Measurements from ENCODE around the gene CUX1.
"Not testable (repeated sequence)": the region's sequence is repeated elsewhere in the genome, so short reads cannot be mapped to it uniquely, and the experiment has no call there.

CUX1 gene

DNA sequence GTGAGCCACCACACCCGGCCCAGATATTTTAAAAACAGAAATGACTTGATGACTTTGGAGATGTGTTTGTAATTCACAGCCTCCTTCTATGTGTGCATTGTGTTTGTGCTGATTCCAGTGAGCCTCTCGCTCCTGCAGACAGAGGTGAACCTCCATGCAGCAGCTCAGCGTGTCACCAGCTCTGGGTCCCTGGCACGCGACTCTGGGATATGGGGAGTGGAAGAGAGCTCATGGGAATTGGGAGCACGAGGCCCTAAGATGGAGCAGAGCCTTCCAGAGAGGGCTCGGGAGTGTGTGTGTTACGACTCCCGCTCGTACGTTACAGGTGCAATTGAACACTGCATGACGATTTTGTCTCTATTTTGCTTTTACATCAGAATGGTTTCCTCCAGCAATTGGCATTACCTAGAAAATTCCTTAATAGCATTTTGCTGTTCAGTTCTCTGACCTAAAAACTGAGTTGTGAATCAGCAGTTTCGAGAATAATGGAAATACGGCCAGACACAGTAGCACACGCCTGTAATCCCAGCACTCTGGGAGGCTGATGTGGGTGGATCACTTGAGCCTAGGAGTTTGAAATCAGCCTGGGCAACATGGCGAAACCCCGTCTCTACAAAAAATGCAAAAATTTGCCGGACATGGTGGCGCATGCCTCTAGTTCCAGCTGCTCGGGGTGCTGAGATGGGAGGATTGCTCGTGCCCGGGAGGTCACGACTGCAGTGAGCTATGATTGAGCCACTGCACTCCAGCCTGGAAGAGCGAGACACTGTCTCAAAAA, 204.6 kb downstream of the CUX1 start:
- DNase-seq: no peak

DNA sequence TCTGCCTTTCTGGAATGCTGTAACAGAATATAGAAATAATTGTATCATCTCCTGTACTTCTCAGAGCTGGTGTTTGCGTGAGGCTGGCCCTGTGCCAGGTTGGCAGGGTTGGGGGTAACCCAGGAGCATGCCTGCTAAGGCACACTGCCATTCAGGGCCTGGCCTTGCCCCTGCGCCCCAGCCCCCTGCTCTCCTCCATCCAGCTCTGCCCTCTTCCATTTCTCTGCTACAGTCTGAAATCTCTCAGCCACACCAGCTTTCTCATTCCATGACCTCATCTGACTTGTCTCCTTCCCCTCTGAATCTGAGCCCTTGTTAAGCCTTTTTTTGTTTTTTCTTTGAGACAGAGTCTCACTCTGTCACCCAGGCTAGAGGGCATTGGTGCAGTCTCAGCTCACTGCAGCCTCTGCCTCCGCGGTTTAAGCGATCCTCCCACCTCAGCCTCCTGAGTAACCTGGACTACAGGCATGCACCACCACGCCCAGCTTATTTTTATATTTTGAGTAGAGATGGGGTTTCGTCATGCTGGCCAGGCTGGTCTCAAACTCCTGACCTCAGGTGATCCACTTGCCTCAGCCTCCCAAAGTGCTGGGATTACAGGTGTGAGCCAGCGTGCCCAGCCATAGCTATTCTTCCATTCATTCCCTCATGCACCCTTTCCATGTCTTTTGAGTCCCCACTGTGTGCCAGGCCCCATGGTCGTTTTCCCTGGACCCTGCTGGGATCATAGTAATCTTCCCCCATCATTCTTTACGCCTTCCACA, 206.8 kb downstream of the CUX1 start:
- DNase-seq: no peak

DNA sequence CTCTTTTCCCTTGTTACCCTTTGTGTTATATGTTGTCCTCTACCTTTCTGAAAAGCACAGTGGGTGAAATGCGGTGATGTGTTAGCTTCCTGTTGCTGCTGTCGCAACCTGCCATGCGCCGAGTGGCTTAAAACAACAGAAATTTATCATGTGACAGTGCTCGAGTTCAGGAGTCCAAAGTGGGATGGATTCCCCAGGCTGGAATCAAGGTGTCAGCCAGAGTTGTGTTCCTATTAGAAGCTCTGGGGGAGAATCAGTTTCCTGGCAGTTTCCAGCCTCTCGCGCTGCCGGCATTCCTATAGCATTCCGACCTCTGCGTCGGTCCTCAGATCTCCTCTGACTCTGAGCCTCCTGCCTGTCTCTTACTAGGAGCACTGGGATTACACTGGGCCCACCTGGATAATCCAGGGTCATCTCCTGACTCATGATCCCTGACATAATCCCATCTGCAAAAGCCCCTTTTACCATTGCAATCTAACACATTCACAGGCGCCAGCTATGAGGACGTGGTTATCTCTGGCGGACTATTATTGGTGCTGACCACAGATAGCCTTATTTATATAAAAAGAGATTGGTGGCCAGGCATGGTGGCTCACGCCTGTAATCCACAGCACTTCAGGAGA, 207.5 kb downstream of the CUX1 start:
- no peak for DNase-seq

DNA sequence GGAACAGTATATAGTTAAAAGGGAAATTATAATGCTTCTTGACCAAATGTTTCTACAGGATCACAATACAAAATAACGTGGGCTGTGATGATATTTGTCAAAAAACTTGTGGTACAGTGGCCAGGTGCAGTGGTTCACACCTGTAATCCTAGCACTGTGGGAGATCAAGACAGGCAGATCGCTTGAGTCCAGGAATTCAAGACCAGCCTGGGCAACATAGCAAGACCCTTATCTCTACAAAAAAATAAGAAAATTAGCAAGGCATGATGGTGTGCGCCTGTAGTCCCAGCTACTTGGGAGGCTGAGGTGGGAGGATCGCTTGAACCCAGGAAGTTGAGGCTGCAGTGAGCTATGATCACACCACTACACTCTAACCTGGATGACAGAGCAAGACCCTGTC, 208.4 kb downstream of the CUX1 start:
- DNase-seq: not testable (repeated sequence)

DNA sequence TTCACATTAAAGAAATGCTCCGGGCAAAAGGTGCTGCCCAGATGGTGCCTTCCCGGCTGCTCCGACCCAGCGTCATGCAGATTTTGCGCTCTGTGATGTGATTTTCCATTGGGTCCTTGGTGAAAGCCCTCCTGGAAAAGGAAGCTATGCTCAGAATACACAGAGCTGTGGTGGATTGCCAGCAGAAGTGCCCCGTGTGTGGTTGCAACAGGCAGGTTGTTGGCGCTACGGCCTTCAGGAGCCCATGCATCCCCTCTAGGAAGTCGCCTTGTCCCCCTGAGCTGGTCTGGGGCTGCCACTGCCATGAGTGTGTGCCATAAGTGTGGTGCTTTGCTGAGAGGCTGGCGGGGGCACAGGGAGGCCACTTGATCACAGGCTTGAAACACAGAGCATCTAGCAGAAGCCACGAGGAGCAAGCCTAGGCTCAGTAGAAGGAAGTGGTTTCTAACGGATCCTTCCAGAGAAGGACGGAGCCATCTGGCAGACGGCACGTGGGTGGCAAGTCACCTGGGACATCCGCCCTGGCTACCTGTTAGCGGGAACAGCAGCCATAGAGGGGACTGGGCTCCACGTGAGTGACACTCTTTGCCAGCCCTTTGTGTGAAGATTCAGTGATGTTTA, 210.9 kb downstream of the CUX1 start:
- DNase-seq: peak; percentile 0 to 13

DNA sequence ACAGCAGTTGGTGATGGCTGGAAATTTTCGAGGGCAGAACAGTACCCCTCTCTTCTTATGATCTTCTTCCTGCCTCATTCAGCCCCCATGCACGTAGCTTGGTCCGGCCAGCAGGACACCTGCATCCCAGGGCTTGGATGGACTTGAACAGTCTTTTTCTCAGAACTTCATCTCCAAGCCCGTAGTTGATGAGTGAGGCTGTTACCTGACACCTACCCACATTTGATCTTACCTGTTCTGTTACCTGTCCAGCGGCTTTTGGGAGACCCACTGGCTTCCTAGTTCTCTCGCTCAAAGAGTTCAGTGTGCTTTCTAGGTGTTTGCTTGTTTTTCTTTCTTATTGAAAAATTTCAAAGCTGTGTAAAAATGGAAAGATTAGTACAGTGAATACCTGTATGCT, 212.2 kb downstream of the CUX1 start:
- no peak for DNase-seq

DNA sequence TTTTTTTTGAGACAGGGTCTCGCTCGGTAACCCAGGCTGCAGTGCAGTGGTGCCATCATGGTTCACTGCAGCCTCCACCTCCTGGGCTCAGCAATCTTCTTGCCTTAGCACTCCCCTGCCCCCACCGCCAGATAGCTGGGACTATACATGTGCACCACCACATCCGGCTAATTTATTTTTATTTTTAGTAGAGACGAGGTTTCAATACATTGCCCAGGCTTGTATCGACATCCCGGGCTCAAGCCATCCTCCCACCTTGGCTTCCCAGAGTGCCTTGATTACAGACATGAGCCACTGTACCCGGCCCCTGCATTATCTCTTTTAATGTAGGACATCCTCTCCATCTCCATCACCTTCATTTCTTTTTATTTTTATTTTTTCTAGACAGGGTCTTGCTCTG, 213.3 kb downstream of the CUX1 start:
- no peak for DNase-seq

DNA sequence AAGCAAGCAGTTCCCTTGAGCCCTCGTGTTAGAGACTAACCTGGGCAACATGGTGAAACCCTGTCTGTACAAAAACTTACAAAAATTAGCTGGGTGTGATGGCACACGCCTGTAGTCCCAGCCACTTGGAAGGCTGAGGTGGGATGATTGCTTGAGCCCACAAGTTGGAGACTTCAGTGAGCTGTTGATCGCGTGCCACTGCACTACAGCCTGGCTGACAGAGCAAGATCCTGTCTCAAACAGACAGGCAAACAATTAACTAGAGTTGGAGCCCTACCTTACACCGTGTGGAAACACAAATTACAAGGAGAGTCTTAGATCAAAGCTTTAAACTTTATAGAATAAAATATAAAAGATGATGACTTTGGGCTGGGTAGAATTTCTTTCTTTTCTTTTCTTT, 219.5 kb downstream of the CUX1 start:
- DNase-seq: no peak

DNA sequence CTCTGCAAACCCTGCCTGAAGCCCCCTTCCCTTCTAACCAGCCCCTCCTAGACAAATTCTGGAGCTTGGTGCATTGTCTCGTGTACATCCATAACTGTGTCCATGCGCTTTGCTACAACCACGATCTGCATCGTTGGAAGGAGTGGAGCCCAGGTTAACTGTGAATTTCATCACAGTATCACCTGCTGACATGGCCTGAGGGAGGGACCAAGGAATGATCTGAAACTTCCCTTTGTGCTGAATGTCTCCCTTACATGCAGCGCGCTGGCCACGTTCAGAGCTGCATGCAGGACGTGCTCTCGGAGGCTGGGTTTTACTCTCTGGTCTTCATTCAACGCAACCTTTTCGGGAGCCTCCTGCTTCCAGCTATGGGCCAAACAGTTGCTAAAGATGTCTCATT, 222.3 kb downstream of the CUX1 start:
- DNase-seq: no peak

DNA sequence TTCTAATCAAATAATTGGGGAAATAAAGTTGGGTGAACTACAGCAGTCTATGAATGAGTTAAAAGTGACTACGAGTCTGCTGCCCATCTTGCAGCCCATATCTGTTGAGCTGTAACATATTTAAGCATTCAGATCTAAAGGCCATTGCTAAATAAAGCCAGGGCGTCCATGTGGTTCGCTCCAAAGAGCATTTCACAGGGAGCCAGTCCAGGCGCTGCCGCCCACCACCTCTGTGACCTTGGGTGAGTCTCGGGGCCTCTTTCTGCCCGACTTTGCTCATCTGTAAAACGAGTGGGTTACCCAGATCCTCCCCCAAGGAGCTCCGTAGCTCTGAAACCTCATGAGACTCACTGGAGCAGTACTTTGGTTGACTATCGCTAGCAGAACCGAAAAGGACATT, 223.1 kb downstream of the CUX1 start:
- no peak for DNase-seq

DNA sequence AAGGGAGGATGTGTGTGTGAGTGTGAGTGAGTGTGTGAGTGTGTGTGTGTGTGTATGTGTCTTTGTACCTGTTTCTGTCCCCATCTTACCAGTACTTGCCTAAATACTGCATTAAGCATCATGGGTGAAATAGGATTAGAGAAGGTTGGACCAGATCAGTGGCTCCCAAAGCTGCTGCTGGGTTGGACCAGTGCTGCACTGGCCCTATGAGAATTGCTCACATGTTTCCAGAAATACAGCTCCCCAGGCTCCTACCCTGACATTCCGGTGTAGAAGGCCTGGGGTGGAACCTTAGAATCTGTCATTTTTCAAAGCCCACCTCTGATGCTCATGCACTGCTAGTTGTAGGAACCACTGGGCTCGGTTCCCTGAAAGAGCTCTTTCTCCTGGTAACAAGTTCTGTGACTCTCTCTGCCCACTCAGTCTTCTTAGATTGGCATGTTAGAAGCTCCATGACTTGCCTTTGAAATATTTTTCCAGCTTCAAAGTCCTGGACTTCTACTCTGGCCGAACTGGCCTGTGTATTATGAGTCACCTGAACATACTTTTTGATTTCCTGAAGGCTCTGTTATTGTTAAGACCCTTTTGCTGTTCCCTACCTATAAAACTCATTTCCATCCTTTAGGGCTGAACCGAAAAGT, 224.7 kb downstream of the CUX1 start:
- no peak for DNase-seq

DNA sequence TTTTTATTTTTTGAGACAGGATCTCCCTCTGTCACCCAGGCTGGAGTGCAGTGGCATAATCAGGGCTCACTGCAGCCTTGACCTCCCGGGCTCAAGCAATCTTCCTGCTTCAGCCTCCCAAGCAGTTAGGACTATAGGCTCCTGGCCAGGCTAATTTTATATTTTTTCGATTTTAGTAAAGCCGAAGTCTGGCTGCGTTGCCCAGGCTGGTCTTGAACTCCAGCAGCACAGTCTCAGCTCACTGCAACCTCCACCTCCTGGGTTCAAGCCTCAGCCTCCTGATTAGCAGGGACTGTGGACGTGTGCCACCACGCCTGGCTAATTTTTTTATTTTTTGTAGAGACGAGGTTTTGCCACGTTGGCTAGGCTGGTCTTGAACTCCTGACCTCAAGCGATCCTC, 225.4 kb downstream of the CUX1 start:
- not testable (repeated sequence) for DNase-seq

DNA sequence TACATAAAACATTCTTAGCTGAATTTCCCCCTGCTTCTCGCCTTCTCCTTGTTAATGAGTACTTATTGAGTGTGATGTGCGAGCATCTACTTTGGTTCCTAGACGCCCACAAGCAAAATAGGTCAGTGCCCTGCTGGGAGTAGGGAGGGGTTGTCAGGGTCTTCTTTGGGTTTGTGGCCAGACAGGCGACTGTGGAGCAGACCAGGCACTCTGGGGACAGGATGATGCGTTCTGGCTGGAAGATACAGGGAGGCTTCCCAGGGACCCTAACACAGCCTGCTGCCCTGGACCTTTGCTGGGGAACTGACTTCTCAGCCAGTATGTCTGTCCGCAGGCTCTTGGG, 227.2 kb downstream of the CUX1 start:
- no peak for DNase-seq

DNA sequence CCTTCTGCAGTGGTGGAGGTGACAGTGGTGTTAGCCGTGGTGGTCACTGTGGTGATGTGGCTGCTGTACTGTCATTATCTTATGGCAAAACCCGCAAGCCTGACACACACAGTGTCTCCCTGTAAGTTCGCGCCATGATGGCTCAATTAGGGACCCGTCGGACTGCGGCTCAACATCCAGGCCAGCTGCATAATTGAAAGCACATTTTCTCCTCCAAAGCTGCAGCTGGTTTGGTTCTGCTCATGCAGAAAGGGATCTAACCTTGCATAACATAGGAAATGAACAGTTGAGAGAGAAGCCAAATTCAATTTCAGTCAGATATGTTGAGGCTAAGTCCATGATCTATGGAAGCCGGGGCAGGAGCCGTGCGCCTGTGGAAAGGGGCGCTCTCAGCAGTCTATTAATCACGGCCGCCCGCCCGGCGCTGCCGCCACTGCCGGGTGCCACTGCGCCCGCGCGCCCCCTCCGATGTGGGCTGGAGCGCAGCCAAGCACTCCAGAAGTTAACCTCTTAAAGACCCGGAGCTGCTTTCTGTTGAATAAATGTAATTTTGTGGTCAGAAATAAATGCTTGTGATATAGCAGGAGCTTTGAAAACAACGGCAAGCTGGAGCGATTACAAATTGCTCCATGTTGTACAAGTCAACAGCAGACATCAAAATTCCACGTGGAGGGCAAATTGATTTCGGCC, 227.7 kb downstream of the CUX1 start:
- DNase-seq: no peak

DNA sequence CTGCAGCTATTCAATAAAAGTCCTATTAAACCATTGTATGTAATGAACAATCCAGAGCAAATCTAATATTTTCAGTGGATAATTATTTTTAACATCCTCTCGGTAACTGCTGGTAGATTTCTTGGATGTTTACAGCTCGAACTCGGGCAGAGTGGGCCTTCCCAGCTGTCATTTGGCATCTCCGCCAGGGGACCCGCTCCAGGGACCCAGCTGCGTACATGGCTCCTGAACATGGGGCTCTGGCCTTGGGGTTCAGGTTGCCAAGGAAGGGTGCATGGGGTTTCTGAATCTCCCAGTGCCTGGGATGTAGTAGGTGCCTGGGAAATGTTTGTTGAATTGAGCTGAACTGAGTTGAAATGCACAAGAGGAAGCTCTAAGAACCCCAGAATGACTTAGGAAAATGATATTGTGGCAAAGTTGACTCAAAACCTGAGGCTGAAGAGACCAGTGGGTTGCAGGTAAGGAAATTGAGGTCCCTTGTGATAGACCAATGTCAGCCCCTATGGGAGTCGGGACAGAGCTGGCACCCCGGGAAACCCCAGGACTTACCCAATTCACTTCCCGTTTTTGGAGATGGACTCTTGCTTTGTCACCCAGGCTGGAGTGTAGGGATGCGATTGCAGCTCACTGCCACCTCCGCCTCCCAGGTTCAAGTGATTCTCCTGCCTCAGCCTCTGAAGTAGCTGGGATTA, 228.4 kb downstream of the CUX1 start:
- DNase-seq: peak in 1 of 2 donors; percentile 54

DNA sequence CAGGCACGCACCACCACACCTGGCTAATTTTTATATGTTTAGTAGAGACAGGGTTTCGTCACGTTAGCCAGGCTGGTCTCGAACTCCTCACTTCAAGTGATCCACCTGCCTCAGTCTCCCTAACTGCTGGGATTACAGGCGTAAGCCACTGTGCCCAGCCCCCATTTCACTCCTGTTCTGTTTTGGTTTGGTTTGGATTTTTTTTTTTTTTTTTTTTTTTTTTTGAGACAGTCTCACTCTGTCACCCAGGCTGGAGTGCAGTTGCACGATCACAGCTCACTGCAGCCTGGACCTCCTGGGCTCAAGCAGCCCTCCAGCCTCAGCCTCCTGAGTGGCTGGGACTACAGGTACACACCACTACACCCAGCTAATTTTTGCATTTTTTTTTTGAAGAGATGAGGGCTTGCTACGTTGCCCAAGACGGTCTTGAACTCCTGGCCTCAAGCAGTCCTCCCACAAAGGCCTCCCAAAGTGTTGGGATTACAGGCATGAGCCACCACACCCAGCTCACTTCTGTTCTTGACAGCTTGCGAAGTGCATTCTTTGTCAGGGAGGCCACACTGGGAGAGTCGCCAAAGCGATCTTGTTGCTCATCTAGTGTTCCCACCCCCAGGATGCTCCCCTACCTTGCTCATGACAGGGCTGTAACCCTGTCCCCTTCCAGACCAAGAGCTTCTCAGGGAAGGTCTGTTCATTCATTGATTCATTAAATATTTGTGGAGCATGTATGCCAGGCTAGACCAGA, 229.1 kb downstream of the CUX1 start:
- DNase-seq: no peak

DNA sequence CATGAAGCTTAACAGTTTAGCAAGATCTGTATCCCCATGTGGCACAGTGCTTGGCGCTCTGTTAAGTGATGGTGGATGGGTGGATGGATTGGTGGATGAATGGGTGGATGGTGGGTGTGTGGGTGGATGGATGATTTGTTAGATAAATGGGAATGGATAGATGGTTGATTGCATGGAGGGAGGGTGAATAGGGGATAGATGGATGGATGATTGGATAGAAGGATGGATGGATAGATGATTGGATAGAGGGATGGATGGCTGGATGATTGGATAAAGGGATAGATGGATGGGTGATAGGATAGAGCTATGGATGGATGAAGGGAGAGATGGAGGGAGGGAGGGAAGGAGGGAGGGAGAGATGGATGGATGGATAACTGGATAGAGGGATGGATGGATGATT, 229.7 kb downstream of the CUX1 start:
- no peak for DNase-seq

DNA sequence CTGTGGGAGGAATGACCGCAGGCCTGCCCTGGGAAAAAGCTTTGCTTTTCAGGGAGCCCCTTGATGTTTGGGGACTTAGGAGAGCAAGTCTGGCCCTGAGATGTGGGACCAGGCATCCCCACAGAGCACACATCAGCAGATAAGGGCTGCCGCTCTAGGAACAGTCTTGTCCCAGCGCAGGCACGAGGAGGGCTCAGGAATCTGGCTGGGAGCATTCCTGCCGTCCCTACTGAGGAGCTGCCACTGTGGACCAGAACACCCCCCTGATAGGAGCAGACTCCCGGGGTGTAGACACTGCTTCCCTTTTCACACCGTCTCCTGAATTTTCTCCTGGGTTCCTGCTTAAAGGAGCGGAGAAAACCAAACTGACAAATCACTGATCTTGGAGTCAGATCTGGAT, 232.3 kb downstream of the CUX1 start:
- no peak for DNase-seq

DNA sequence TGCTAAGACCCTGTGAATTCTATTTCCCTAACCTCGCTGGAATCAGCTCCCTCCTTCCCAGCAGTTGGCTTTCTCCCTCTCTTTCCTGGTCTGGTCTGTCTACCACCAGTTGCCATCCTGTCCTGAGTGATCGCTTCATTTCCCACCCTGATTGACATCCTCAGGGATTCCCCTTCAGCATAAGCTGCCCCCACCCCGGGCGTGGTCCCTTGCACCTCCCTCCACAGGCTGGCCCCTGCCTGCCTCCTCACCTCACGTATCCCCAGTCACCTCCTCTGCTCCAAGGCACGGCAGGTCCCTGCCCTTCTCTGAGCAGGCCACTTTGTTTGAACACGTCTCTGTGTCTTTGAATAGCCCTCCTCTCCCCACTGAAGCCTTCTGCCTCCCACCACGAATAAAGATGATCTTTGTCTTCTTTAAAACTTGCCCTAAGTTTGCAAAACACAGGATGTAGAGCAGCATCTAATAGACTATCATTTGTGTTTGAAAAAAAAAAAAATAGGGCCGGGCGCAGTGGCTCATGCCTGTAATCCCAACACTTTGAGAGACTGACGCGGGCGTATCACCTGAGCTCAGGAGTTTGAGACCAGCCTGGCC, 233.5 kb downstream of the CUX1 start:
- no peak for DNase-seq

DNA sequence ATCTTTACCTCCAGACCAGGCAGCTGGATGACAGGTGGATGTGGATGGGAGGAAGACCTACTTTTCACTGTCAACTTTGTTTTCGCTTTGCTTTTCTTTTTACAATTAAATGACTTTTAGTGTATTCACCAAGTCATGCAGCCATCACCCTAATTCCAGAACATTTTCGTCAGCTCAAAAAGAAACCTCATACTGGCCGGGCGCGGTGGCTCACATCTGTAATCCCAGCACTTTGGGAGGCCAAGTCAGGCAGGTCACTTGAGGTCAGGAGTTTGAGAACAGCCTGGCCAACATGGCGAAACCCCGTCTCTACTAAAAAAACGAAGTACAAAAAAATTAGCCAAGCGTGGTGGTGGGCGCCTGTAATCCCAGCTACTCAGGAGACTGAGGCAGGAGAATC, 234.3 kb downstream of the CUX1 start:
- not testable (repeated sequence) for DNase-seq

DNA sequence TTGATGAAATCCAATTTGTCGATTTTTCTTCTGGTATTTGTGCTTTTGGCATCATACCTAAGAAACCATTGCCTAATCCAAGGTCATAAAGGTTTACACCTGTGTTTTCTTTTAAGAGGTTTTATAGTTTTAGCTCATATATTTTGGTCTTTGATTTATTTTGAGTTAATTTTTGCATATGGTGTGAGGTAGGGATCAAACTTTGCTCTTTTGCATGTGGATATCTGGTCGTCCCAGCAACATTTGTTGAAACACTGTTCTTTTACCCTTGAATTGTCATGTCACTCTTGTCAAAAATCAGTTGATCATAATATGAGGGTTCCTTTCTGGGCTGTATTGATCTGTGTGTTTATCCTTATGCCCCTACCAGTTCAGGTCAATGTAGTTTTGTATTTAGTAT, 236.7 kb downstream of the CUX1 start:
- DNase-seq: no peak
